ENCODE results near the gene VPS39.

VPS39 gene

DNA sequence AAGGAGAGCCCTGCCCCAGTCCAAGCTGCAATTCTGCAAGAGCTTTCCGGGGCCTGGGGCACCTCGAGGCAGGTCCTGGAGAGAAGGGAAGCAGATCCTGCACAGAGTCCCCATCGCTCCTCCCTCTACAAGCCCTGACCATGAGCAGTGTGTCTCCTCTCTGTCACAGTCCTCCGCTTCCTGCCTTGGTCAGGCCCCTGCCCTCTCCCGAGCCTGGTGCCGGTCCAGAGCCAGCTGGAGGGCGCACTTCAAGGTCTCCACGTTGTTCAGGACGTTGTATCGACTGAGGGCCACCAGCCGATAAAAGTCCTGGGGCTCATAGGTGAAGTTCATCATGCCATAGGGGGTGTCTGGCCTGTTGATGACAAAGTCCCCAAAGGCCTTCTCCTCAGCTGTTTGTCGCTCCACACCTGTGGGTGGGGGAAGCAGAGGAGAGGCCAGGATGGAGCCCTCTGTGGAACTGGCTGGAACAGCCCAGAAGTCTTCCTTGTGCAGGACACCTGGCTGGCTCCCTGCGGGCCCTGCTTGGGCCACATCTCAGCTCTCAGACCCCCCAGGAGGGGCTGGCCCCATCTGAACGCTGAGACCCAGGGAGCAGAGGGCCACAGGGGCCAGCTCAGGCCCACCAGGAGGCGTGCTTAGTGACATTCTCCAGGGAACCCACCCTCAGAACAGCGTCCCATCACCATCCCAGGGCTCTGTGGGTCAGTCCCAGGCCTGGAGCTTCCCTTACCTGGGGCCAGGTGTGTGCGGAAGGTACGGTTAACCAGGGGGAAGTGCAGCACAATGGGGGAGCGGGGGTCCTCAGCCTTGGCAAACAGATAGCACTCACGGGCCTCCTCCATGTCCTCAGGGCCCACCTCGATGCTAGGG is 66.1 kb downstream of the VPS39 start:
- no peak for DNase-seq

DNA sequence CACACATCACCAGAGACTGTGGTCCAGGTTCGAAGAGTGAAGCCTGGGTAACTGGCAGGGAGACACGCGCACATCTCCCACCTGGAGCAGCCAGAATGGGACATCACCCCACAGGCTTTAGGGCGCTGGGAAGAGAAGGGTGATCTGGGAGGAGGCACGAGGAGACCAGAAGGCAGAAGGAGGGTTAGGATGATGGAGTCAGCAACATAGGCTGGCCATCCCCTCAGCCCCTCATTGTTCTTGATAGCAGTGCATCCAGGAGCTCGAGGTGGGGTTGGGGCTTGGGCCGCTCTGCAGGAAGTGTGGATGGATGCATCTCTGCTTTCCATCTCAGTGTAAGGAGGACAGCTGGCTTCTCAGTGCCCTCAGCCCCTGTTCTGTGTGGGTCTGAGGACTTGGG is 66.9 kb downstream of the VPS39 start:
- DNase-seq = no peak

DNA sequence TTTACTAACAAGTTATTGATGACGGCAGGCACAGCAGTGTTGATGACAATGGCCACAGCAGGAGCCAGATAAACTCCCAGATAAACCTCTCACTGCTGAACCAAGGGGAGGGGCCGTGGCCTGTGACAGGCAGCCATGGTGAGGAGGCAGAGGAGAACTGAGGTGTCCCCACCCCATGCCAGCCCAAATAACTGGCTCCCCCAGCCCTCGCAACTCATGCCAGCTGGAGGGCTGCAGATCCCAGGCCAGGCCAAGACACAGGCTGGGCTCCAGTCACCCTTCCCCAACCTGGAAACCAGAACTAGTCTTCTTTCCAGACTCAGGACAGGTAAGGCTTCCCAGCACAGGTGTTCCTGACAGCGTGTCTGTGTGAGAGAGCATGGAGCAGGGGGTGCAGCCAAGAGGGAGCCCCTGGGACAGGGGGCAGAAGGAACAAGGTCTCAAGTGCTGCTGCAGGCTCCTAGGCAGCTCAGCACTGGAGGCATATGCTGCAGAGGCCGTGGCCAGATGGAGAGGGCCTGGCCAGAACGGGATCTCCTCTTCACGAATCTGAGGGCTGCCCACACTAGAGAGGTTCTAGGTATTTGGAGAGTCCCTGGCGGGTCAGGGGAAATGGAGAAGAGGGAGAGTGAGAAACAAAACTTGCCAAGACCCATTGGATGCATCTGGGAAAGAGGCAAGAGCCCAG is 67.6 kb downstream of the VPS39 start:
- no peak for DNase-seq

DNA sequence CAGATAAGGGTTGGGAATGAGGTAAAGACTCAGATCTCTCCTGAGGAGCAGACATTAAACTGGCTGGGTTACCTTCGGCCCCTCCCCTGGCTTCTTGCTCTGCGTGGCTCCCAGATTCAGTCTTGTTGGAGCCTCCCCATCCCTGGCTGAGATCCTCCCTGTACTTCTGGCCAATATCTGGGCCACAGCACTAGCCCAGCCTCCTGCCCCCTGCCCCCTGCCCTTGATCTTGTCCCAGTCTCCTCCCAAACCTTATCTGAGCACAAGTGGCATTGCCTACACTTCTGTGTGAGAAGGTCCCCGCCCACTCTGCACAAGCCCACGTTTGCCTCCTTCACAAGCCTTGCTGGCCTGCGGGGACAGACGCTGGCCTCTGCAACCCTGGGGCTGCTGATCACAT is 68.5 kb downstream of the VPS39 start:
- DNase-seq = no peak

DNA sequence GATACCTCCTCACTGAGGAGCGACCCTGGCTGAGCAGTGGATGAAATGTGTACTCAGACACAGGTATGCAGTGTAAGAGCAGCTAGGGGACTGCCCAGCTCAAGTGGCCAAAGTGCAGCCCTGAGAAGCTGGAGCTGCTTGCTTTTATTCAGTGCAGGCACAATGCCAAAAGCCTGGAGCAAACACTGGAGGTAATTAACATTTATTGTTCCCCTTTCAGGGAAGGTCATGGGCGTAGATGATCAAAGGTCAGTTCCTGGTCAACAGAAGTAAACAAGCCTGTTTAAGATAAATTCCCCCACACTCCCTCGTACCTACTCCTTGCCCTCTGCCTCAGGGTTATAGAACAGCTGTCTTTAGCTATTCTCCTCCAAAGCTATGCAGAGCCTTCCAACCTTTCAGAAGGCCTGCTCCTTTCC is 69.1 kb downstream of the VPS39 start:
- DNase-seq = no peak

DNA sequence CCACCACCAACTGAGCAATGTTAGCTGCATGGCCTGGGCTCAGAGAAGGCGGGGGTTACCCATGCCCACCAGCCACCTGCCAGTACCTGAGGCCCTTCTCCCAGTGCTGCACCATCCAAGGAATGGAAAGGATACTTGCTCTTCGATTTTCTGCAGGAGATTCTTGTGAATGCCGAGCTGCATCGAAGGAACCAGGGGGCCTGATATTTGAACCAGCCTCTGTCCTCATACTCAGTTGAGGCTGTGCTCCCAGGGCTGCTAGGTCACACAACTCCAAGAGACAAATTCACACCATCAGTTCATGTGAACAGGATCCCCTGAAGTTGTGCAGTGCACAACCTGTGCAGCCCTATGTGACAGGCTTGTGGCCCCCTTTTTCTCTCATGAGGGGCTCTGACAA is 69.7 kb downstream of the VPS39 start:
- no peak for DNase-seq

DNA sequence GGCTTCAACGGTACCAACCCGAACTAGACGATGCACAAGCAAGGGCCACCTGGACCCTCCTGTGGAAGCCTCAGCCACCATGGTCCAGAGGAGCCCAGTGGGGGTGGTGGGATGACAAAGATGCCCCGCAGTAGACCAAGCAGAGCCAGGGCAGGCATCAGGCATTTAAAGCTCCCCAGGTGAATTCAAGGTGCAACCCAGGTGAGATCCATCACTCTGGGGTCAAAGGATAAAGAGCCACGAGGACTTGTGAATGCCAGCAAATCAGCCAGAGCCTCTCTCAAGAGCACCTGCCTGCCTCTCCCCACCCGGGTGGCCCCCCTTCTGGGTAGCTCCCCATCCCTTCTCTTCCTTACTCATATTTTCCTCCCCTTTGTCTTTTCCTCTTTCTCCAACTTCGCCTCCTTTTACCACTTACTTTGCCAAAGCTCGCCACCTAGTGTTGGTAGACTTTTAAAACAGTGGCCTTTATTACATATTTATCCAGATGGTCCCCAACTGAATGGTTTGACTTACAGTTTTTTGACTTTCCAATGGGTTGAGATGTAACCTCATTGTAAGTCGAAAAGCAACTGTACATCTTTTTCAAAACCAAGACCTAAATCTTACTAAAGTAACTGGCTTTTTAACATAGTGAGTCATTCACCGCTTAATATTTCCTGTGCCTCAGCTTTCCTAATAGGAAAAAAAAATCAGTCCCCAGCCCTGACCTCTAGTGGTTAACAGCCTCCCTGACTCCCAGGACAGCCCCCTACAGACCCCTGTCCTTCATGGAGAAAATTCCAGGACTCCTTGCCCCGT is 70.4 kb downstream of the VPS39 start:
- no peak for DNase-seq

DNA sequence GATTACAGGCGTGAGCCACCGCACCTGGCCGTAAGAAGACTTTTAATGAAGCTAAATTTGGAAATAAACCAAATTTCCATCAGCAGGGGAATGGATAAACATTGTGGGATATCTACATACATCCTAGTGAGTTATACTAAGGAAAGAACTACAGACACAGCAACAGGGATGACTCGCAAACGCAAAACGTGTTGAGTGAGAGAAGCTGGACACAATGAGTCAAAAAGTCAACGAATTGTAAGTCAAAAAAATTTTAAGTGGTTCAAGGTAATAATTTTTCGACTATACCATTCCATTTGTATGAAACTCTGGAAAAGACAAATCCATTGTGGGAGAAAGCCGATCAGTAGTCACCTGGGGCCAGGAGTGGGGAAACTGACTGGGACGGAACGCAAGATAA is 71.6 kb downstream of the VPS39 start:
- no peak for DNase-seq

DNA sequence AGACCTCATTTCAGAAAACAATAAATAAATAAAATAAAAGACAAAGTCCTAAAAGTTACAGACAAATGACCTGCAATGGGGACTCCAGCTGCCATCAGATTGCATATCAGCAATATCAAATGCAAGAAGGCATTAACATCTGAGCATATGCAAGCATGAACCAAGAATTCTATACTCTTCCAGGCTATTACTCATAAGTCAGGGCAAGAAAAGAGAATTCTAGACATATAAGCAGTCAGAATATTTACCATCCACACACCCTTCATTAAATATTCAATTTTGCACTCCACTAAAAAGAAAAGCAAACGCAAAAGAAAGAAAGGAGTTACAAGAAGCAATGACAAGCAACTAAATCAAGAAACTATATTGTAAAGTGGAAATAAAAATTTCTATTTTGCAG is 72.8 kb downstream of the VPS39 start:
- DNase-seq = no peak

DNA sequence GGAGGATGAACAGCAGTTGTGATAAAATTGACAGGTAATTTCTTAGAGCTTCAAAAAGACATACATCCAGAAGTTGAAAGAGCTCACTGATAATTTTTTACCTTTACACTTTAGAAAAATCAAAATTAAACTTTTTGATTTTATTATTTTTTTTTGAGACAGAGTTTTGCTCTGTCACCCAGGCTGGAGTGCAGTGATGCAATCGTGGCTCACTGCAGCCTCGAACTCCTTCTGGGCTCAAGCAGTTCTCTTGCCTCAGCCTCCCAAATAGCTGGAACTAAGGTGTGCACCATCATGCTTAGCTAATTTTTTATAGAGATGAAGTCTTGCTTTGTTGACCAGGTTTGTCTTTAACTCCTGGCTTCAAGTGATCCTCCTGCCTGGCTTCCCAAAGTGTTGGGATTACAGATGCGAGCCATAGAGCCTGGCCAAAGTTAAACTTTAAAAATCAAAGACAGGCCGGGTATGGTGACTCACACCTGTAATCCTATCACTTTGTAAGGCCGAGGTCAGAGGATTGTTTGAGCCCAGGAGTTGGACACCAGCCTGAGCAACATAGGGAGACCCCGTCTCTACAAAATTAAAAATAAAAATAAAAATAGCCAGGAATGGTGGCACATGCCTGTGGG is 73.4 kb downstream of the VPS39 start:
- no peak for DNase-seq

DNA sequence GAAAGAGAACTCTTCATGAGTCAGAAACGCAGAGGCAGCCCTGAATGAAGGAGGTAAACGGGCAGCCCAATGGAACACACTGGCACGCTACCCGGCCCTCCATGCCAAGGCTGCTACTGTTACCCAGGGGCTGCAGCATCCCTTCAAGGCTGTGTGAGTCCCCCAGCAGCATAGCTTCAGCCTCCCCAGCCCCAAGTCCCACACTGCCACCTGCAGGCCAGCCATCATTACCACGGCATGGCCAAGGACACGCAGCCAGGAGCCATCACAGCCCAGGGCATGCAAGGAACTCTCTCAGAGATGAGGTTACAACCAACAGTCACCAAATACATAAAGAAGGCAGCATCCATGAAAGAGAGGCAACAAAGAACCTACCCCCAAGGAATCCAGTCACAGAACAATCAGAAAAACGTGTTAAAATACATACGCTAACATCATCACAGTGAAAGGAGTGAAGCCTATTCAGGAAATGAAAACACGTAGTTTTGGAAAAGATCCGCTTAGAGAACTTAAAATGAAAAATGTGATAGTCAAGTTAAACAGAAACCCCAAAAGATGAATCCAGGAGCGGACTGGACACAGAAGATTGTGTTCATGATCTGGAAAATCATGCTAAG is 74.1 kb downstream of the VPS39 start:
- peak; percentile 58 for DNase-seq

DNA sequence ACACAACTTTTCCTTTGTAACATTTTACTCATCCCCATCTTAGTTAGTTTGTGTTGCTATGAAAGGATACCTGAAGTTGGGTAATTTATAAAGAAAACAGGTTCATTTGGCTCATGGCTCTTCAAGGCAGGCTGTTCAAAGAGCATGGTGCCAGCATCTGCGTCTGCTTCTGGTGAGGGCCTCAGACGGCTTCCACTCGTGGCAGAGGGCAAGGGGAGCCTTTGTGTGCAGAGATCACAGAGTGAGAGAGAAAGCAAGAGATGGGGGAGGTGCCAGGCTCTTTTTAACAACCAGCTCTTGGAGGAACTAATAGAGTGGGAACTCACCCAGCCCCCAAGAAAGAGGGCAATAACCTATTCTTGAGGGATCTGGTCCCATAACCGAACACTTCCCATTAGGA is 74.7 kb downstream of the VPS39 start:
- no peak for DNase-seq

DNA sequence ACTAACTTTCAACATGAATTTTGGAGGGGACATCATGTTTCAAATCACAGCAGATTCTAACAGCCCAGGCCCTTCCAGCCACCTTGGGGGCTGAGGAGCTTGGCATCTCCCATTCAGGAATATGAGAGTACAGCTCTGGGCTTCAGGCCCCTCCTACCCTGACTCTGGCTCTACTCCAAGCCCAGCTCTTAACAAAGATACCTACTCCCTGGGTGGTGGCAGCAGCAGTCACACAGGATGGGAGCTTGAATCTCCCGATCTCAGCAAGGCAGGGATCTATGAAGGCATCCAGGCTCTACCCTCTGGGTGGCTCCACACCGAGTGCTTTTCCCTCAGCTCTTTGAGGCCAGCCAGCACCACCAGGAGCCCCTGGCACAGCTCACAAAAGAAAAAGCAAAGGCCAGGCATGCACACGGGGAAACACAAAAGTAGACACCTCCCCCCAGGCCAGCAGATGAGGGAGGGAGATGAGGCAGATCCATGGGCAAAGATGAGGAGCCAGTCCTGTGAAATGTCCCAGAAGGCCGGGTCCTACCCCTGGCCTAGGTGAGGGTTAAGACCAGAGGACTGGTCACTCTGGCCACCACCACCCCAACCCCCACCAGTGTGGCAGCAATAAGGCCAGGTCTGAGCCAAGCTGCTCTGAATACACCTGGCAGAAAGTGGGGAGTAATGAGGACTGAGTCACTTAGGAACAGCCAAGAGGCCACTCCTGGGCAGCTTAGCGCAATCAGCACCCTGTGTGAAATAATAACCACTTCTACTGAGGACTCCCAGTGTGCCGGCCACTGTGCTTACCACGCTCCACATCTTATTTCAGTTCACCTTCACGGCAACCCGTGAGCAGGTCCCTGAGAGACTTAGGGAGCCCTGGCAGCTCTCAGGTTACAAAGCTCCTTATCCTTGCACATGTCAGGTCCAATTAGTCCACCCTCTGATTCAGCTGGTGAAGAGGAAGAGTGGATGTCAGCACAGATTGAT is 76.0 kb downstream of the VPS39 start:
- no peak for DNase-seq

DNA sequence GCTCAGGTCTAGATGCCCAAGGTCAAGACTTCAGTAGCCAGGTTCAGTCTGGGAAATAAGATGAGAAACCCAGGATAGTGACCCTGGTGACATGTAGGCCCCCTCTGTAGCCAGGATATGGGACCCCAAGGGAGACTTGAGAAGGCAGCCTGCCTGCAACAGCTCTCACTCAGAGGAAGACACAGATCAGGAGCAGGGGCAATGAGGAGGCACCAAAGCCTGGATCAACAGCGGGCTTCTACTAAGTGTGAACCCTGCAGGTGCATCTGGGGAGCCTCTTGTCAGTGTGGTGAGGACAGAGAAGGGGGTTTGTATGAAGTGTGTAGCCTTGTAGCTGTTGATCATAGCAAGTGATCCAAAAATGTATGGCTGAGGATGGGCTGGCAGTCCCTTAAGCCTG is 77.1 kb downstream of the VPS39 start:
- DNase-seq = no peak

DNA sequence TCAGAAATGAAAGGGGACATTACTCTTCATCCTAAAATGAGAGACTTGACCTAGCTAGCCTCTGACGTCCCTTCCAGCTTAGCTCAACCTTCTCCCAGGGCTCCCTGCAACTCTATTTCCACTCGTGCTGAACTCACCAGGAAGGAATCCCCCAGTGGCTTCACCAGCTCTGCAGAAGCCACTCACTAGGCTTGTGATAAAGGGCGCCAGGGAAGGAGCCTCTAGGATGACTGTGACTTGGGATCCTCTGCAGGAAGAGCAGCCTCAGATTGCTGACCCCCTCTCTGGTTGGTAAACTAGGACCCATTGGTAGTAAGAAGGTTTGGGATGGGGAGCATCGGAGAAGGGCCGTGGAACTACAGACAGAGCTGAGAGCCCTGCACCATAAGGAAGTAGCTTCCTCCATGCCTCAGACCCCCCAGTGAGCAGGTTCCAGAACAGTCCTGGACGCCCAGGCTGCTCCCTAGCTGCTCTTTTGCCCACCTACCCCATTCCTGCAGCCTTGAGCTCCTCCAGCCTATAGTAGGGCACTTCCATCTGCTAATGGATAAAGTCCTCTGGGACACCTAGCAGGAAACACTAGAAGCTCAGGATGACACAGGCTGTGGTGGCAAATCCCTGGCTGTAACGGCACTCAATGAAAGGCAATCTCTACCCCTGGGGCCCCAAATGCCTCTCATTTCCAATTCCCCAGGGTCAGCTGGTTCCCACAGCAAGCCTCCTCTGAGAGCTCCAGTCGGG is 77.7 kb downstream of the VPS39 start:
- no peak for DNase-seq

DNA sequence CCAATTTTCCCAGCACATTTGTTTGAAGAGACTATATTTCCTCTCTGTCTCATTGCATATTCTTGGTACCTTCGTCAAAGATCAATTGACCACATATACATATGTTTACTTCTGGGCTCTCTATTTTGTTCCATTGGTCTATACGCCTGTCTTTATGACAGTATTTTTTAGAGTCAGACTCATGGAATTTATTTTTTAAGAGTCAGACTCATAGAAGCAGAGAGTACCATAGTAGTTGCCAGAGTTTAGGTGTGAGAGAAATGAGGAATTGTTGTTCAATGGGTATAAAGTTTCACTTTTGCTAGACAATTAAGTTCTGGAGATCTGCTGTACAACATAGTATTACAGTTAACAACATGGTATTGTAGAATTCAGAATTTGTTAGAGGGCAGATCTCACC is 78.7 kb downstream of the VPS39 start:
- DNase-seq = no peak

DNA sequence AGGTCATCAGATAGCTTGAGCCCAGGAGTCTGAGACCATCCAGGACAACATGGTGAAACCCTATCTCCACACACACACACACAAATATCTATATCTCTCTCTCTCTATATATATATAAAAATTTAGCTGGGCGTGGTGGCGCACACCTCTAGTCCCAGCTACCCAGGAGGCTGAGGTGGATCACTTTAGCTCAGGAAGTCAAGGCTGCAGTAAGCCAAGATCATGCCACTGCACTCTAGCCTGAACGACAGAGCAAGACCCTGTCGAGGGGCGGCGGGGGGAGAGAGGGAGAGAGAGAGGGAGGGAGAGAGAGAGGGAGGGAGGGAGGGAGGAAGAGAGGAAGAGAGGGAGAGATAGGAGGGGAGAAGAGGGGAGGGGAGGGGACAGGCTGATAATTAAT is 79.6 kb downstream of the VPS39 start:
- DNase-seq = no peak

DNA sequence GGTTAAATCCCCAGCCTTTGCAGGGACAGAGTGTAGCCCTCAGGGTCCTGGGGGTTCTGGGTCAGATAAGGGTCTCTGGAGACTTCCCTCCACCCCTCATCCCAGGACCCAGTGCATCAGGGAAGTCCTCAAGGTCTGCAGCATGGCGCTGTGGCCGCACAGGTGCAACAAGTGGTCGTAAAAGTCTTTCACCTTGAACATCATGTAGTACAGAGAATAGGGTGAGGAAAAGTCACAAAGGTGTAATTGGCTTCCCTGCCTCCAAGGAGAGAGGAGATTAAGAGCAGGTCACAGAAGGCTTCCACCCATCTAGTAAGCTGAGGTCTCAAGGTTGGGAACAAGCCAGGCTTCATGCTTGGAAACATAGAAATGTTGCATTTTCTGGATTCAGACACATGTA is 84.6 kb downstream of the VPS39 start:
- DNase-seq = no peak

DNA sequence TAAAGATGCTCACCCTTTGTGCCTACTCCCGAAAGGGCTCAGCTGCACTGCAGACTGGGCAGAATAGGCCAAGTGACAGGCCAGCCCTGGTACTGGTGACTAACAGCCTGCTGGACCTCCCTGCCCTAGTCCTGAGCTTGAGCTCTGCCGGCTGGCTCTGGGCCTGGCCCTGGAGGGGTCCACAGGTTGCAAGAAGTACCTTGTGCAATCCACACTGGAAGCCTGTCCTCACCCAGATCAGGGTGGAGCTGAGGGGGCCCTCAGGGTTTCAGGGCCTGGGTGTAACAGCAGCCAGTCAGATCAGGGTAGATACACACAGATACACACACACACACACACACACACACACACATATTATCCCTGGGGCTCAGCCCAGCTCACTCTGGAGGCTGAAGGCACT is 86.4 kb downstream of the VPS39 start:
- DNase-seq = no peak

DNA sequence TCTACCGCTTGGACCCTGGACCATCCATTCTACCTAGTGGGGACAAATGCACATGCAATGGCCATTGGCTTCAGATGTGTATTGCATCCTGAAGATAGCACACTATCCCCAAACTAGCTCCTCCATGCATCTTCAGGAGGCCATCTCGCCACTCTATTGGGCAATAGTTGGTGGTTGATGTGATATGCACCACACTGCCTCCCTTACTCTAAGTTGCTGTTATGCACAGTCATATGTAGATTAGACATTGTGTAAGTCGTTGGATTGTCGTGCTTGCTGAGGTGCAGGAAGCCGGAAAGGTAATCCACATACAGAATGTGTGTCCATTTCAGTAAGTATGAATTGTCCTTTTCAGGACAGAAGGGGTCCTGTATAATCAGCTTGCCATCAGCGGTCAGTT is 87.1 kb downstream of the VPS39 start:
- DNase-seq = no peak

DNA sequence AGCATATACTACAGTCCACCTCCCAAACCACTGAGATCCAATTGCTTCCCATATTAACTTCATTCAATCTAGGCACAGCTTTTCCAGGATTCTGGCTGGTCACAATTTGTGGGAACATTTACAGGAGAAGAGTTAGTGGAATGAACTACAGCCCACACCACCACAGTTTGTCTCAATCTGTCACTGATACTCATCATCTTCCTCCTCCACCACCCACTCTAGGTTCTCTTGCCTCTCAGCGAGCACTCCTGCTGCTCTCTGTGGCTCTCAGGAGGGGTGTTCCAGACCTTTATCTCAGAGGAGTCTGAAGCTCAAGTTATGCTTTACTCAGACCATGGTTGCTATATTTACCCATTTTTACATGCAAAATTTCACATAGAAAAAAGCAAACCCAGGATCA is 87.8 kb downstream of the VPS39 start:
- DNase-seq = no peak
